Measurements from ENCODE around the gene ADD1.

The ADD1 gene

GRCh38 chr4:2924765-2925301 is 81.2 kb downstream of the ADD1 start:
- DNase-seq, result no peak

- no peak for DNase-seq
Observed at GRCh38 chr4:2925496-2925895, 81.9 kb downstream of the ADD1 start.

- DNase-seq, result no peak
Observed at GRCh38 chr4:2925931-2926860, 82.6 kb downstream of the ADD1 start.

GRCh38 chr4:2927016-2927695 is 83.5 kb downstream of the ADD1 start:
- DNase-seq, result no peak

- DNase-seq, result no peak
Observed at GRCh38 chr4:2927696-2928075, 84.0 kb downstream of the ADD1 start.

- no peak for DNase-seq
Observed at GRCh38 chr4:2928242-2929176, 84.9 kb downstream of the ADD1 start.

- DNase-seq, result no peak
Observed at GRCh38 chr4:2929469-2929868, 85.8 kb downstream of the ADD1 start.

GRCh38 chr4:2930135-2930757 is 86.6 kb downstream of the ADD1 start:
- DNase-seq, result no peak

- DNase-seq, result no peak
Observed at GRCh38 chr4:2930758-2931511, 87.3 kb downstream of the ADD1 start.

GRCh38 chr4:2931512-2932301 is 88.1 kb downstream of the ADD1 start:
- peak; percentile 79 for DNase-seq

- no peak for DNase-seq
Observed at GRCh38 chr4:2932321-2932950, 88.8 kb downstream of the ADD1 start.

GRCh38 chr4:2932951-2933565 is 89.4 kb downstream of the ADD1 start:
- DNase-seq, result no peak

GRCh38 chr4:2933566-2934076 is 90.0 kb downstream of the ADD1 start:
- DNase-seq, result no peak

- DNase-seq, result no peak
Observed at GRCh38 chr4:2934077-2934812, 90.6 kb downstream of the ADD1 start.

- DNase-seq, result peak; percentile 91
Observed at GRCh38 chr4:2934813-2935761, 91.4 kb downstream of the ADD1 start.

- DNase-seq, result no peak
Observed at GRCh38 chr4:2935762-2936743, 92.4 kb downstream of the ADD1 start.
